Measurements from ENCODE around the gene NTM.

DNA sequence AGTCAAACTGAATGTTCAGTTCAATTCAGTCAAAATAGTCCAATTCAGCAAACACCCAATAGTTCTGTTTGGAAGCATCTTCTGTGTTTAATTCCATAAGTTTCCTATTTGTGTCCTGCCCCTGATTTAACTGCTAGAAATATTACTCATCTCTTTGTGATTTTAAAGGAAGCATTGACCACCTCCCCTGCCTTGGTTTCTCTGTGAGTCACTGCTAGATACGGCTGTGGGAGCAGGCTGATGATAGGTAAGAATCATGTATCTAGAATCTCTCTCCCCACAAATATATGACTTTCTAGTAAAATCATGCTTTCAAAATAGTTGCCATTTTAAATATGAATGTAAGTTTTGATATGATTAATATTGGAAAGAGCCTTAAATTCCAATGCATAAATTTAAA, 888.5 kb downstream of the NTM start:
- TF ChIP-seq CTCF (IDR thresholded peaks at IDR 0.05) (no peak), POLR2A (IDR thresholded peaks at IDR 0.05) (no peak)

All from esophagus squamous epithelium (tissue), 4 donors.